Stimulated activated CD8-positive, alpha-beta memory T cell treated with anti-CD3 and anti-CD28 coated beads, Interleukin-7, amount 100 ng/mL, for 48 hours (primary cell): ENCODE measurements around the gene ATP10A.
"Not testable (repeated sequence)": the region's sequence is repeated elsewhere in the genome, so short reads cannot be mapped to it uniquely, and the experiment has no call there.

Experiments used
- DNase-seq, 2 donors: peaks; one replicate each; pipeline ENCODE4 v3.0.0-alpha.2; 2020; ENCODE audit warnings: low read depth in 1 of 2; ENCODE audit errors: extremely low read depth in 1 of 2

Gene ATP10A

DNA sequence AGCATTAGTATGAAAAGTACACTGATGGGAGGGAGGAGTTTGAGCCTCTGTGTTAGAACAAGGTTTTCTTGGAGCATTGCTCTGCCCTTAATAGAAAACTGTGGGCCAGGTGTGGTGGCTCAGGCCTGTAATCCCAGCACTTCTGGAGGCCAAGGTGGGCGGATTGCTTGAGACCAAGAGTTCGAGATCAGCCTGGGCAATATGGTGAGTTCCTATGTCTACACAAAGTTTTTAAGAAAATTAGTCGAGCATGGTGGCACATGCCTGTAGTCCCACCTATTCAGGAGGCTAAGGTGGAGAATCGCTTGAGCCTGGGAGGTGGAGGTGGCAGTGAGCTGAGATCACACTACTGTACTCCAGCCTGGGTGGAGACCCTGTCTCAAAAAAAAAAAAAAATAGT lies 103.7 kb downstream of the ATP10A start:
- DNase-seq: no peak

DNA sequence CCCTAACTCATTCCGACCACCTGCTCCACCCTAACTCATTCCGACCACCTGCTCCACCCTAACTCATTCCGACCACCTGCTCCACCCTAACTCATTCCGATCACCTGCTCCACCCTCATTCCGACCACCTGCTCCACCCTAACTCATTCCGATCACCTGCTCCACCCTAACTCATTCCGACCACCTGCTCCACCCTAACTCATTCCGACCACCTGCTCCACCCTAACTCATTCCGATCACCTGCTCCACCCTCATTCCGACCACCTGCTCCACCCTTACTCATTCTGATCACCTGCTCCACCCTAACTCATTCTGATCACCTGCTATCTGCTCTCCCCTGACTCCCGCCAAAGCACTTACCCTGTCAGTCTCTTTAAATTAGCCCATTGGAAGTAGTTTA lies 104.5 kb downstream of the ATP10A start:
- DNase-seq: not testable (repeated sequence)

DNA sequence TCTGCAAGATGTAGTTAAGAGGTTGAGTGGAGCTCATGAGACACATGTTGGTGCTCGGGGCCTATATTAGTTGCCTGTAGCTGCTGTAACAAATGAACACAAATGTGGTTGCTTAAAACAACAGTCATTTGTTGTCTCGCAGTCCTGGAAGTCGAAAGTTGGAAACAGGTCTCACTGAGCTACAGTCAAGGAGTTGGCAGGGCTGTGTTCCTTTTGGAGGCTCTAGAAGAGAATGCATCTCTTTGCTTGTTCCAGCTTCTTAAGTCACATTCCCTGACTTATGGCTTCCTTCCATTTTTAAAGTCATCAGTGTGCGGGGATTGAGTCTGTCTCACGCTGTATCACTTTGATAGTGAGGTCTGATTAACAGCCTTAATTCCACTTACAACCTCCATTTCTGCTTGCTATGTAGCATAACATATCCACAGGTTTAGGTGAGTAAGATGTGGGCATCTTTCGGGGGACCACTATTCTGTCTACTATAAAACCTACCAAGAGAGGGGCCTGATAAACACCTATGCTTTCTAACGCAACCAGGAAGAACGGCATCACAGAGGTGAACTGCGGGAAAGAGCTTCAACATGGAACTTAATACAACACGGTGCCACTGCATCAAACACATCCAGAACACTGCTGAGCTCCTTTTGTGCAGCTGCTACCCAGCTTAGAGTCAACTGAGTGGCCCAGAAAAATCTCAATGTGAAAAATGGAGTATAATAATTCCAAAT lies 119.4 kb downstream of the ATP10A start:
- no peak for DNase-seq

DNA sequence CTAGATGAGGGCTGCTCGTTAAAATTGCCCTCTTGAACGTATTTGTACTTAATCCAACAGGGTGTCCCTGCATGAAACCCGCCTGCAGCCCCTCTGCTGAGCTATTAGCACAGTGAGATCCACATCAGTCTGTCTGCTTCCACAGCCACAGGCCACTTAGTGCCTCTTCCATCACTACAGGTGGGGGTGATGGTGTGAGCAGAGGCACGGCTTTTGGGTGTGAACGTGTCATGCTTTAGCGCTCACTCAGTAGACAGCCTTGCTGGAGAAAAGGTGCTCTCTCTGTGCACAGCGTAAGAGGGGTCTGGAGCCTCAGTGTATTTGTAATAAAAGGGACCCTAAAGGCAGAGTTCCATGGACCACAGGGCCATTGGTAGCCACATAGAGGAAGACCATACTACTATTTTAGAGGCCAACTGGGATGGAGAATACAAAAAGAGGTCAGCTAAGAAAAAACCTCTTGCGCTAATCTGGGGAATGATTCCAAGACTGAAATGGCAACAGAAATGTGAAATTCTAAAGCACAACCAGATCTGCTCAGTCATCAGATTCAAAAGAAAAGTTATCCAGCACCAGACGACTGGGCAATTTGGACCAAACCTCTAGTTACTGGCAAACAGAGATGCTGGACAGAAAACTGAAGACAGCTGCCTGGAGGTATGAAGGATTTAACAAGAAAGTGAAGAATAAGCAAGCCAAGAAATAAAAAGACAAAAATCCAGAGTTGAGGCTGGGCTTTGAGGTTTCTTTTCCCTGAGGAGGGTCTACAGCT lies 120.2 kb downstream of the ATP10A start:
- DNase-seq: no peak

- no peak for DNase-seq
Observed at GRCh38 chr15:25742041-25742730, 120.9 kb downstream of the ATP10A start.

DNA sequence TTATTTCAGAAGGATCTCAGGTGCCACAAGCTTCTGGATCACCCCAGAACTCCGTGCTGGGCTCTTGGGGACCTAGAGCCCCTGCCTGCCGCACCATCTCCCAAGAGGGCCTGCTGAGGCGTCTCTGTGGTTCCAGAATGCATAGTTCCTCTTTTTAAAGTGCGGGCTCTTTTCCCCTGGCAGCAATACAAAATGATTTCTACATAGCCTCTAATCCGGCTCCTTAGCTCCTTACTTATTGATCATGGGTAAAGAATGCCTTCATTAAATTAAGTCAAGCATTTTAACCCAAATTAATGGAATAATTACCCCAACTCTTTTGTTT lies 121.9 kb downstream of the ATP10A start:
- no peak for DNase-seq

DNA sequence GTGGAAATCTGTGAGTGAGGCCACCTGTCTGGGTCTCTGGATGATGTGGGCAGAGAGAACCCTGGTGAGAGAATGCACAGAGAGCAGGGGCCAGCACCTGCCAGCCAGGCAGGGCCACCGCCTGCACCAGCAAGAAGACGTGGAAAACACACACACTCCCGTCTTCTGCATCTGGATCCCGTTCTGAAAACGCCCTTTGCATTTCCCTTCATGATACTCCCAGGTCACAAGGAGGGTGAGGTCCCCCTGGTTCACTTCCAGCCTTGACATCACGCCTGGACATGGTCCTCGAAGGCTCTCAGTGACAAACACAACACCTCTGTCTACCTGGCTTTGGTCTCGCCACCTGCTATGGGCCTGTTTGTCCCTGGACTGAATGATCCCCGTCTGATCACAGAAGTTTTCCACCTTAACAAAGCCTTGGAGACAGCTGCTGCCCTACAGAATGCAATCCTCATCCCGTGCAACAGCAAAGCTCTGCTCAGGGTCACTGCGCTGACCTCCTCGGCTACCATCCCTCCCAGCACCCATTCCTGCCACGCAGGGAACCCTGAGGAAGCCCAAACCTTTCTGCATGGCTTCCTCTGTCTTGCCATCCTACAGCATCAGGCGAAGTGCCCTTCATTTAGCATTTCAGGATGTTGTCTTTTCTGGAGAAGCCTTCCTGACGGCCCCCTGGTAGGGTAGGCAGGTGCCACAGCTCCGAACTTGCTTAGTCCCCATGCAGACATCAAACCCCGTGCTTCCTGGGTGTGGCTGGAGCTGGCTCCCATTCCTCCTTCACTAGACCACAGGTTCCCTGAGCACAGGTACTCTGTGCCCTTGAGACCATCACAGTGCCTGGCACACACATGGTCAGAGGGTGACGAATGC lies 122.5 kb downstream of the ATP10A start:
- DNase-seq: no peak

GRCh38 chr15:25739687-25740121 lies 123.4 kb downstream of the ATP10A start:
- peak in 1 of 2 donors; percentile 9 for DNase-seq

- no peak for DNase-seq
Observed at GRCh38 chr15:25738171-25738965, 124.8 kb downstream of the ATP10A start.

DNA sequence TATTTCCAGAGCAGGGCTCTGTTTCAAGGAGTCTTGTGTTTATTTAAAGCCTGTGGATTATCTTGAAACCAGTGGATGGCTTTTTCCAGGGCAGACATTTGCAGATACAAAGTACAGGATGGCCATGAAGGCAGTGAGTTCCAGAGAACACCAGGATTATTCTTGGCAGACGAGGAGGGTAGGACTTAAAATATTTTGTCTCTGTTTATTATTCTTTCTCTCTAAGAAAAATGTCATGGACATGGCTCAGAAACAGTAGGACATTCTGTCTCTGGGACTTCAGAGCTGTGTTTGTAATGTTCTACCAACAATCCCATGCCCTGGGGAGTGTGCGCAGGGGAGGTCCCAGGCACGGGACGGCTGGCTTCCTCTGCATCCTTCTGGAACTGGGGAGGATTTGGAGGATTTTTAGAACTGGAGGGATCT lies 125.9 kb downstream of the ATP10A start:
- no peak for DNase-seq

GRCh38 chr15:25736461-25736860 lies 126.7 kb downstream of the ATP10A start:
- no peak for DNase-seq

DNA sequence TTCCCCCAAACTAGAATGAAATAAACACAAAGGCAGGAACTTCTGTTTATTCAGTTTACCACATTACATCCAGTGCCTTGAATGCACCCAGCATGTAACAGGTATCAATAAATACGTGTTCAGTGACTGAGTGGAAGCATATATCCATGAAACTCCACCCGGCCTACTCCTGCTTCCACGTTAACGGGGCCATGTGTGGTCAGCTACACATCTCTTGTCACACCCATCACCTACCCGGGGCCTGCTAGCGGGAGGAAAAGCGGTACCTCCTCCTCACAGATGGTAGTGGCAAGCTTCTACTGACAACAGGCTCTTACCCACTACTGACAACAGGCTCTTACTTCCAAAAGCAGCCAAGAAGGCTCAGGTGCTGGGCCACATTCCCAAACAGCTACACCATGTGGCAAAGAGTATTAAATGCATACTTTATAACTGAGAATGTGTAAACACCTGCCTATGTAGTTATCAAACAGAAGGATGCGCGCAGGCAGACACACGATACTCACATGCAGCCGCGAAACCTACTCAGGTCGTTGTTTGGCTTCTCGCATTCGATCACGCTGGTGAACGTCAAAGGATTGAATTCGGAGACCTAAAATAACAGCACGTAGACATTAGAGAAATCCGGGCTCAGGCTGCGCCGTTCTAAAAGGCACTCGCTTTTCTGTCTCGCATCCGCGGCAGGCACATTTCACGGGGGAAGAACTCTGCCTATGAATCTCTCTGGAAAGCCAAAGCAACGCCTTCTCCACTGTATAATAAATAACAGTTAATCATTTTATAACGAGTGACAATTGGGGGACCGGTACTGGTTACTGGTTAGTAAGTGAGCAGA lies 127.4 kb downstream of the ATP10A start:
- DNase-seq: no peak

GRCh38 chr15:25734680-25735355 lies 128.3 kb downstream of the ATP10A start:
- no peak for DNase-seq

DNA sequence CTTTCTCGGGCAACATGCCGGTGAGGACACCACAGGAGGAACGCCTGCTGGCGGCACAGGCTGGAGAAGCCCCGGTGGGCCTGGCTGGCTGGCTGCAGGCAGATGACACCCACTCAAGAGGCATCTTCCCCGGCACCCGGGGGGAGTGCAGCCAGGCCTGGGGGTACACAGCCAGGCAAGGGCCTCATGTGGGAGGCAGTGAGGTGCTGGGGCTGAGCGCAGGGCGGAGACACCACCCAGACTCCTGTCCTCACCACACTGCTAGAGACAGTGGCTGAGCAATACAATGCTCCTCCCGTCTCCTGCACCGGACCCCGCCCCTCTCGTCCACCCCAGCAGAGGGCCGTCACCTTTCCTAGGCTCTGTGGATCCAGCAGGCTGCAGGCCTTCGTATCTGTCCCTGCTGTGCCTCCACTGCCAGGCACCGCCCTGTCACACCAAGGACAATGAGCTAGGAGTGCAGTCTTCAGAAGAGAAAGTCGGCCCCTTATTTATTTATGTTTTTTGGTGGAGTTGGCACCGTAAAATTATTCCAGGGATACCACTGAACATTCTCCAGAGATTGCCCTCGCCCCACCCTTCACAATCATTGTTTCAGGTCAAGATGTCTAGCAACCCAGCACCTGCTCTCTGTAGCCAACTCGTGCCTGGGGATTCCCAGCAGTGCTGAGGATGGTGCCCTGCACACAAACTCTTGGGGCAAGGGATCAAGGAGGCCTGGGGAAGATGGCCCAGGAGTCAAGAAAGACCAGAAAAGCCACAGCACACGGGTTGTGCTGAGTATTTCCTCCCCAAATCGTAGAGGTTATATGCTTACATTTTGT lies 129.1 kb downstream of the ATP10A start:
- DNase-seq: no peak

GRCh38 chr15:25733036-25733855 lies 129.9 kb downstream of the ATP10A start:
- no peak for DNase-seq

- DNase-seq: no peak
Observed at GRCh38 chr15:25732191-25732590, 130.9 kb downstream of the ATP10A start.

DNA sequence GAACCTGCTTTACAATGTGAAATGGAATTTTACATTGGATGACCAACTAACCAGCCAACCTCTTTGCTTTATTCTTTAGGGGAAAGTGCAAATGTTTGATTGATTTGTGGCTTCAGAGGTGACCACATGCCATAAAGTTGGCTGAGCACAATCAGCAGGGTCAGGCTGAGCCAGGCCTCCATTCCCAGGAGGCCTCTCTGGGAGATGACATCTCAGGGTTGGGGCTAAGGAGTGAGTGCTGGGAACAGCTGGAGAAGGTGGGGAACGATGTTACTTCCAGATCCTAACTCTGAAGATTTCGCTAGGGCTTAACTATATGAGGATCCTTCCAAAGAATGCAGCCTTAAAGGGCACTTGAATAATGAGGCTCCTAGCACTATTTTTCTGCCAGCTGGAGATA lies 131.7 kb downstream of the ATP10A start:
- no peak for DNase-seq
